SK-N-SH (cell line): ENCODE data around the gene ROR2. TPM values are rescaled to one million over a fixed set of nuclear protein-coding genes. Genes with fewer than 3 reads are reported as not detected.

Experiments used
- CTCF ChIA-PET: fragments of 300-600, 350-600 bp; formaldehyde crosslinking; extraction: SDS; loops from one replicate; lab custom pipeline; 2021; lab: Yijun Ruan, JAX
- POLR2A ChIA-PET: fragments of 350-600 bp; sonication (Branson Sonifier 250); formaldehyde crosslinking; extraction: SDS; loops from one replicate; lab custom pipeline; 2020; ENCODE audit warnings: antibody characterized with exemption, inconsistent platforms; lab: Yijun Ruan, JAX
- DNase-seq: peaks from one replicate; pipeline ENCODE4 v3.0.0; 2012
- H2AFZ ChIP-seq: fragments of 200-600 bp; sonication (generic); 2 replicates; pipeline ENCODE4 v1.8.1; 2016; ENCODE audit warnings: antibody characterized with exemption, mild to moderate bottlenecking, low read depth
- H3F3A ChIP-seq: fragments of 200-600 bp; sonication (generic); replicated peaks from 2 replicates; pipeline ENCODE3; 2016; ENCODE audit warnings: antibody characterized with exemption, mild to moderate bottlenecking; ENCODE audit not compliant: insufficient read depth
- H3K27ac ChIP-seq, 2 experiments: fragments of 200-500 bp in 1 of 2; fragments of 200-600 bp in 1 of 2; sonication (Bioruptor generic) in 1 of 2; sonication (generic), shearing (Covaris generic) in 1 of 2; 2 replicates each; pipeline versions ENCODE4 v1.5.1 to v1.6.1; 2014 to 2016; ENCODE audit warnings: low read depth in 2 of 2, inconsistent platforms in 1 of 2, low read length in 1 of 2, mild to moderate bottlenecking in 1 of 2, mixed read lengths in 1 of 2
- H3K27me3 ChIP-seq: fragments of 200-600 bp; sonication (generic), shearing (Covaris generic); 2 replicates; pipeline ENCODE4 v1.6.1; 2016; ENCODE audit warnings: mixed run types; ENCODE audit not compliant: insufficient read depth
- H3K36me3 ChIP-seq, 2 experiments: fragments of 200-500 bp in 1 of 2; fragments of 200-600 bp in 1 of 2; sonication (Bioruptor generic) in 1 of 2; sonication (generic) in 1 of 2; replicated peaks in 1 of 2; 2 replicates each; pipeline versions ENCODE3 to v1.5.1; 2014 to 2016; ENCODE audit warnings: low read length in 1 of 2, mild to moderate bottlenecking in 1 of 2; ENCODE audit not compliant: insufficient read depth in 2 of 2, control insufficient read depth in 1 of 2
- H3K4me1 ChIP-seq, 2 experiments: fragments of 200-500 bp in 1 of 2; fragments of 200-600 bp in 1 of 2; sonication (Bioruptor generic) in 1 of 2; sonication (generic), shearing (Covaris generic) in 1 of 2; 2 replicates each; pipeline versions ENCODE4 v1.5.1 to v1.6.1; 2014 to 2016; ENCODE audit warnings: low read depth in 1 of 2, low read length in 1 of 2, mixed run types in 1 of 2; ENCODE audit not compliant: insufficient read depth in 2 of 2, control insufficient read depth in 1 of 2
- H3K4me2 ChIP-seq: fragments of 200-600 bp; sonication (generic), shearing (Covaris generic); 2 replicates; pipeline ENCODE4 v1.6.1; 2017; ENCODE audit warnings: mixed run types
- H3K4me3 ChIP-seq, 2 experiments: fragments of 200-500 bp in 1 of 2; fragments of 200-600 bp in 1 of 2; sonication (Bioruptor generic) in 1 of 2; sonication (generic), shearing (Covaris generic) in 1 of 2; 2 replicates each; pipeline versions ENCODE4 v1.5.1 to v1.8.1; 2014 to 2016; ENCODE audit warnings: low read depth in 2 of 2, inconsistent platforms in 1 of 2, low read length in 1 of 2, mild to moderate bottlenecking in 1 of 2, mixed read lengths in 1 of 2, moderate library complexity in 1 of 2
- H3K79me2 ChIP-seq: fragments of 200-600 bp; sonication (generic); 2 replicates; pipeline ENCODE4 v1.8.1; 2017; ENCODE audit warnings: mild to moderate bottlenecking; ENCODE audit not compliant: insufficient read depth
- H3K9ac ChIP-seq: fragments of 200-600 bp; sonication (generic); 2 replicates; pipeline ENCODE4 v1.6.1; 2017; ENCODE audit warnings: mixed run types
- H3K9me2 ChIP-seq: fragments of 200-600 bp; sonication (generic); 2 replicates; pipeline ENCODE4 v1.6.1; 2017; ENCODE audit warnings: mixed run types
- H3K9me3 ChIP-seq: fragments of 200-600 bp; sonication (generic); 2 replicates; pipeline ENCODE4 v1.6.1; 2017; ENCODE audit warnings: mixed run types, mild to moderate bottlenecking, moderate library complexity
- H4K20me1 ChIP-seq: fragments of 200-600 bp; sonication (generic); 2 replicates; pipeline ENCODE4 v1.6.1; 2017; ENCODE audit warnings: mild to moderate bottlenecking, mixed run types; ENCODE audit not compliant: insufficient read depth
- CHD2 ChIP-seq: fragments of 150-350 bp; IDR thresholded peaks from 2 replicates; pipeline ENCODE4 v1.6.1; 2018; ENCODE audit warnings: low read length; ENCODE audit not compliant: partially characterized antibody
- CTCF ChIP-seq: fragments of 200-600 bp; sonication (generic); IDR thresholded peaks from 2 replicates; pipeline ENCODE4 v1.6.1; 2017; ENCODE audit warnings: antibody characterized with exemption, mild to moderate bottlenecking, moderate library complexity
- ELF1 ChIP-seq: IDR thresholded peaks from 2 replicates; pipeline ENCODE4 v1.4.0; 2012
- EZH2phosphoT487 ChIP-seq: fragments of 200-600 bp; sonication (generic); IDR thresholded peaks from 2 replicates; pipeline ENCODE4 v1.6.1; 2017; ENCODE audit warnings: low read depth, mixed run types, mild to moderate bottlenecking, antibody characterized with exemption, moderate library complexity, borderline replicate concordance
- JUND ChIP-seq: IDR thresholded peaks from 2 replicates; pipeline ENCODE4 v1.4.0; 2012
- MAX ChIP-seq: IDR thresholded peaks from 2 replicates; pipeline ENCODE4 v1.4.0; 2012; ENCODE audit warnings: low read depth
- POLR2AphosphoS5 ChIP-seq: IDR thresholded peaks from 2 replicates; pipeline ENCODE4 v1.6.1; 2012; ENCODE audit warnings: low read depth, low read length
- RFX5 ChIP-seq: IDR thresholded peaks from 2 replicates; pipeline ENCODE4 v1.6.1; 2012; ENCODE audit warnings: mild to moderate bottlenecking, improper control_type of control experiment, low read length
- RXRA ChIP-seq: IDR thresholded peaks from 2 replicates; pipeline ENCODE4 v1.4.0; 2012; ENCODE audit warnings: low read depth, mild to moderate bottlenecking, borderline replicate concordance
- SIN3A ChIP-seq: IDR thresholded peaks from 2 replicates; pipeline ENCODE4 v1.6.1; 2012; ENCODE audit warnings: low read depth, mild to moderate bottlenecking, low read length, moderate library complexity, borderline replicate concordance
- SMC3 ChIP-seq: IDR thresholded peaks from 2 replicates; pipeline ENCODE4 v1.6.1; 2012; ENCODE audit warnings: low read depth, low read length, improper control_type of control experiment
- TAF1 ChIP-seq: IDR thresholded peaks from 2 replicates; pipeline ENCODE4 v1.6.1; 2012; ENCODE audit warnings: low read depth, mild to moderate bottlenecking, low read length, moderate library complexity, borderline replicate concordance
- WGBS: methylation state at CpG from one replicate; pipeline ENCODE4 v1.1.6; 2017; ENCODE audit warnings: low lambda C conversion rate; 5-methylcytosine and 5-hydroxymethylcytosine counted together
- polyA plus RNA-seq, 3 experiments: library from polyadenylated mRNA; depleted of rRNA; stranded (reverse); fragments of >200 nt; gene quantifications; 2 replicates each; pipeline ENCODE4 v1.2.3, GENCODE V29; 2012
- TF ChIP-seq, protein P1 (sequence below): fragments of 150-350 bp; IDR thresholded peaks from 2 replicates; pipeline ENCODE4 v1.6.1; 2017; ENCODE audit warnings: antibody characterized with exemption, low read length, low read depth, borderline replicate concordance
- TF ChIP-seq, protein P2 (sequence below): IDR thresholded peaks from 2 replicates; pipeline ENCODE4; 2012

ROR2 gene
- polyA plus RNA-seq, 1 of the 3 experiments (the other 2 are of a cell fraction) = 0.43 TPM

- TF ChIP-seq EZH2phosphoT487 = no peak
- TF ChIP-seq POLR2AphosphoS5 = no peak
- no peak for TF ChIP-seq ELF1
- no peak for TF ChIP-seq RXRA
- no peak for TF ChIP-seq JUND
- no peak for TF ChIP-seq MAX
- TF ChIP-seq RFX5 = no peak
- TF ChIP-seq CTCF = no peak
- no peak for TF ChIP-seq SIN3A
- TF ChIP-seq, protein P1, sequence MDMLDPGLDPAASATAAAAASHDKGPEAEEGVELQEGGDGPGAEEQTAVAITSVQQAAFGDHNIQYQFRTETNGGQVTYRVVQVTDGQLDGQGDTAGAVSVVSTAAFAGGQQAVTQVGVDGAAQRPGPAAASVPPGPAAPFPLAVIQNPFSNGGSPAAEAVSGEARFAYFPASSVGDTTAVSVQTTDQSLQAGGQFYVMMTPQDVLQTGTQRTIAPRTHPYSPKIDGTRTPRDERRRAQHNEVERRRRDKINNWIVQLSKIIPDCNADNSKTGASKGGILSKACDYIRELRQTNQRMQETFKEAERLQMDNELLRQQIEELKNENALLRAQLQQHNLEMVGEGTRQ = no peak
- TF ChIP-seq CHD2 = no peak
- no peak for TF ChIP-seq SMC3
- no peak for TF ChIP-seq TAF1
- TF ChIP-seq, protein P2, sequence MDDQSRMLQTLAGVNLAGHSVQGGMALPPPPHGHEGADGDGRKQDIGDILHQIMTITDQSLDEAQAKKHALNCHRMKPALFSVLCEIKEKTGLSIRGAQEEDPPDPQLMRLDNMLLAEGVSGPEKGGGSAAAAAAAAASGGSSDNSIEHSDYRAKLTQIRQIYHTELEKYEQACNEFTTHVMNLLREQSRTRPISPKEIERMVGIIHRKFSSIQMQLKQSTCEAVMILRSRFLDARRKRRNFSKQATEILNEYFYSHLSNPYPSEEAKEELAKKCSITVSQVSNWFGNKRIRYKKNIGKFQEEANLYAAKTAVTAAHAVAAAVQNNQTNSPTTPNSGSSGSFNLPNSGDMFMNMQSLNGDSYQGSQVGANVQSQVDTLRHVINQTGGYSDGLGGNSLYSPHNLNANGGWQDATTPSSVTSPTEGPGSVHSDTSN = no peak
- Histone ChIP-seq H3K4me3 (no peak overlapping the region), H3K4me2 (no peak overlapping the region), H2AFZ (no peak overlapping the region), H3K9me3 (no peaks in the 10 kb centered on the region), H3K4me1 (peaks cover 0 to 4% of the 10 kb centered on the region in 2 experiments; a peak in 2 of 4 replicates), H4K20me1 (no peaks in the 10 kb centered on the region), H3K79me2 (no peaks in the 10 kb centered on the region), H3K27ac (no peak overlapping the region), H3K36me3 (no peaks in the 10 kb centered on the region), H3F3A (no peaks in the 10 kb centered on the region), H3K9me2 (no peaks in the 10 kb centered on the region), H3K27me3 (no peaks in the 10 kb centered on the region; the same call in 1 of the 2 replicates), H3K9ac (no peak overlapping the region)
- ChIA-PET POLR2A (no interaction called here), CTCF (interaction anchor here (0.6 to 4.4 kb wide), 17 partner anchors 10 to 745 kb away, joined by 3 to 38 read pairs (median 6); no protein-coding TSS in a partner anchor)
- 82% methylated on average over 1 of the region's 1 CpG for WGBS
- DNase-seq = no peak
These were observed 289.5 kb downstream of the ROR2 start for GRCh38 chr9:91660521-91660920.
